Measurements from ENCODE around the gene HAUS3. TPM values are rescaled to one million over a fixed set of nuclear protein-coding genes. Genes with fewer than 3 reads are reported as not detected.

Gene HAUS3
- total and polyA plus RNA-seq, 2 of the 8 experiments (the other 6 are each of a cell fraction or from before 2014, with no cell fraction given), result 3.2 to 14.8 TPM

DNA sequence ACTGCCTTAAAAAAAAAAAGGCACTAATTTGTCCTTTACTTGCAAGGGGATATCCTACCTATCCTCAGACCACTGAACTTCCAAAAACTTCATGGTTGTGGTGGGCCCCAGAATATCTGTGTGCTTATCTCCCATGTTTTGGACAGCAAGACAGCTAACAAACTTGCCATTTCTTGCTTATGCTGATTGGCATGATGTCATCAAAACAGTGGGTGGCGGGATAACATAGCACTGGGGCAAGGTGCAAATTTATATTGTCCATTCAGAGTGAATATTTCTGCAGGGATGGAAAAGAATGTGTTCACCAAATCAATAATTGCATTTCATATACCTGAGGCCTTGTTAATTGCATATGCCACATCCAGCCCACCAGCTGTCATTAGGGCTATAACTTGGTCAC is 23.5 kb downstream of the HAUS3 start:
- DNase-seq (ENCODE audit: low read depth in 1 of 2, low spot score in 2 of 2), result no peak
- H3K4me2 ChIP-seq (ENCODE audit: insufficient read depth in 1 of 2, low read depth in 2 of 2, low read length in 2 of 2), result no peak overlapping the region
- no peak overlapping the region for H3K27ac ChIP-seq (ENCODE audit: low read depth, low read length)
- no peaks in the 10 kb centered on the region for H3K27me3 ChIP-seq (replicated peaks in 1 of 4; ENCODE audit: control insufficient read depth in 3 of 4, extremely low read depth in 1 of 4, insufficient read depth in 3 of 4, low read length in 3 of 4)
- 100% methylated on average over 1 of the region's 1 CpG; no CpG with 5 or more reads in 1 of the 2 experiments for WGBS, 2 experiments (ENCODE audit: extremely low coverage in 1 of 2, insufficient coverage in 1 of 2, insufficient read length in 1 of 2, insufficient replicate concordance in 2 of 2, low coverage in 1 of 2, low lambda C conversion rate in 2 of 2, missing lambda C conversion rate in 1 of 2)
- H3K18ac ChIP-seq (ENCODE audit: extremely low read depth, low read length), result no peak overlapping the region
- no peak overlapping the region for H2AFZ ChIP-seq (ENCODE audit: low read length)
- no peaks in the 10 kb centered on the region for H3K79me2 ChIP-seq (ENCODE audit: control insufficient read depth in 1 of 2, insufficient read depth in 2 of 2, low read length in 2 of 2)
- no peak overlapping the region for H3K4me3 ChIP-seq (ENCODE audit: extremely low read depth in 1 of 4, insufficient read depth in 2 of 4, low read depth in 3 of 4, low read length in 4 of 4)
- FAIRE-seq, result no peak
- no peaks in the 10 kb centered on the region for H3K79me1 ChIP-seq (ENCODE audit: low read depth, low read length)
- ChIA-PET POLR2A (ENCODE audit: partially characterized antibody) (no interaction called here), CTCF (ENCODE audit: partially characterized antibody) (interaction anchor here (1.1 to 4.0 kb wide), 7 partner anchors 18 to 223 kb away, joined by 4 to 69 read pairs (median 5); no protein-coding TSS in a partner anchor)
- H3K9ac ChIP-seq (replicated peaks in 1 of 4; ENCODE audit: extremely low read depth in 1 of 4, low read depth in 3 of 4, low read length in 3 of 4), result no peak overlapping the region
- H4K20me1 ChIP-seq (replicated peaks in 1 of 2; ENCODE audit: control insufficient read depth in 1 of 2, insufficient read depth in 2 of 2, low read length in 2 of 2), result peaks cover 1 to 4% of the 10 kb centered on the region in 2 experiments
- no peak overlapping the region for H3K23ac ChIP-seq (ENCODE audit: insufficient read length)
- no peaks in the 10 kb centered on the region for H3K36me3 ChIP-seq (ENCODE audit: control insufficient read depth in 2 of 4, insufficient read depth in 4 of 4, low read length in 3 of 4)
- H3K56ac ChIP-seq (replicated peaks; ENCODE audit: insufficient read length, low read depth, low read length), result no peak overlapping the region
- H3K4ac ChIP-seq (replicated peaks; ENCODE audit: insufficient read length, low read depth, low read length), result no peak overlapping the region
- no peak overlapping the region for H2BK20ac ChIP-seq (ENCODE audit: low read length)
- H2AK5ac ChIP-seq (ENCODE audit: low read depth, low read length), result no peak overlapping the region
- H2BK120ac ChIP-seq (replicated peaks; ENCODE audit: low read depth, low read length), result no peak overlapping the region
- H4K8ac ChIP-seq (ENCODE audit: extremely low read depth, insufficient read depth, low read length), result no peak overlapping the region
- H3K9me3 ChIP-seq (ENCODE audit: insufficient read depth in 2 of 2, low read depth in 1 of 2, low read length in 1 of 2), result no peaks in the 10 kb centered on the region
- H4K91ac ChIP-seq (replicated peaks; ENCODE audit: insufficient read length, low read length), result no peak overlapping the region
- no peak overlapping the region for H3K14ac ChIP-seq (ENCODE audit: insufficient read length)
- H2BK5ac ChIP-seq (ENCODE audit: low read depth, low read length), result no peak overlapping the region
- H2BK12ac ChIP-seq (ENCODE audit: low read depth, low read length), result no peak overlapping the region
- H3K23me2 ChIP-seq (ENCODE audit: low read depth, low read length), result no peaks in the 10 kb centered on the region
- H4K5ac ChIP-seq (ENCODE audit: insufficient read length, low read depth, low read length), result no peak overlapping the region
- H3K4me1 ChIP-seq (replicated peaks in 1 of 4; ENCODE audit: control insufficient read depth in 3 of 4, insufficient read depth in 4 of 4, low read length in 3 of 4), result peaks cover 10 to 36% (median 19%) of the 10 kb centered on the region in 4 experiments; a peak in 6 of 7 replicates
- no peak overlapping the region for H2BK15ac ChIP-seq (ENCODE audit: low read length)
- TF ChIP-seq RNF2 (IDR thresholded peaks at IDR 0.05; ENCODE audit: borderline replicate concordance, low read depth, low read length, missing control alignments, poor library complexity, severe bottlenecking), result no peak
- TF ChIP-seq YY1 (IDR thresholded peaks at IDR 0.05; ENCODE audit: low read depth, low read length), result no peak
- no peak for TF ChIP-seq ZNF274 (IDR thresholded peaks at IDR 0.05; ENCODE audit: borderline replicate concordance, extremely low read depth, low read length)
- TF ChIP-seq CBX8 (IDR thresholded peaks at IDR 0.05; ENCODE audit: borderline replicate concordance, low read depth, low read length), result no peak
- TF ChIP-seq SUZ12 (IDR thresholded peaks at IDR 0.05; ENCODE audit: low read length), result no peak
- TF ChIP-seq HDAC2 (IDR thresholded peaks at IDR 0.05; ENCODE audit: borderline replicate concordance in 1 of 2, low read depth in 2 of 2, low read length in 2 of 2), result no peak
- TF ChIP-seq NRF1 (IDR thresholded peaks at IDR 0.05; ENCODE audit: low read depth, low read length), result no peak
- TF ChIP-seq SP4 (IDR thresholded peaks at IDR 0.05; ENCODE audit: low read length), result no peak
- TF ChIP-seq, protein P1, sequence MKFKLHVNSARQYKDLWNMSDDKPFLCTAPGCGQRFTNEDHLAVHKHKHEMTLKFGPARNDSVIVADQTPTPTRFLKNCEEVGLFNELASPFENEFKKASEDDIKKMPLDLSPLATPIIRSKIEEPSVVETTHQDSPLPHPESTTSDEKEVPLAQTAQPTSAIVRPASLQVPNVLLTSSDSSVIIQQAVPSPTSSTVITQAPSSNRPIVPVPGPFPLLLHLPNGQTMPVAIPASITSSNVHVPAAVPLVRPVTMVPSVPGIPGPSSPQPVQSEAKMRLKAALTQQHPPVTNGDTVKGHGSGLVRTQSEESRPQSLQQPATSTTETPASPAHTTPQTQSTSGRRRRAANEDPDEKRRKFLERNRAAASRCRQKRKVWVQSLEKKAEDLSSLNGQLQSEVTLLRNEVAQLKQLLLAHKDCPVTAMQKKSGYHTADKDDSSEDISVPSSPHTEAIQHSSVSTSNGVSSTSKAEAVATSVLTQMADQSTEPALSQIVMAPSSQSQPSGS (IDR thresholded peaks at IDR 0.05; ENCODE audit: low read length), result no peak
- TF ChIP-seq SAP30 (IDR thresholded peaks at IDR 0.05; ENCODE audit: insufficient read depth, insufficient replicate concordance, low read length), result no peak
- TF ChIP-seq CBX5 (IDR thresholded peaks at IDR 0.05; ENCODE audit: low read depth, low read length), result no peak
- TF ChIP-seq PHF8 (conservative IDR thresholded peaks at IDR 0.05; ENCODE audit: low read depth, low read length), result no peak
